K562 (cell line): ENCODE measurements around the gene DDIT3. TPM values are rescaled to one million over a fixed set of nuclear protein-coding genes. Genes with fewer than 3 reads are reported as not detected.

Source experiments
- CTBP1 ChIP-seq: fragments of 450-650 bp; IDR thresholded peaks from 2 replicates; pipeline ENCODE4 v1.6.1; 2016; ENCODE audit warnings: borderline replicate concordance
- FOXJ2 ChIP-seq: fragments of 200-800 bp; sonication (Bioruptor generic); IDR thresholded peaks from 2 replicates; pipeline ENCODE4 v1.6.1; 2016; ENCODE audit warnings: missing genetic modification characterization, missing compliant biosample characterization
- HMGXB4 ChIP-seq: sonication (generic); formaldehyde crosslinking; IDR thresholded peaks from 2 replicates; pipeline ENCODE4 v1.8.1; 2023; ENCODE audit warnings: mild to moderate bottlenecking, missing genetic modification reagents
- IRF2 ChIP-seq: sonication (generic); formaldehyde crosslinking; IDR thresholded peaks from 2 replicates; pipeline ENCODE4 v1.8.1; 2022; ENCODE audit warnings: mild to moderate bottlenecking, missing genetic modification reagents
- KDM1A ChIP-seq, 2 experiments: fragments of 450-650 bp; IDR thresholded peaks; 2 replicates each; pipeline ENCODE4 v1.6.1; 2016; ENCODE audit warnings: mild to moderate bottlenecking in 2 of 2
- KDM4B ChIP-seq, 2 experiments: fragments of 450-650 bp in 1 of 2; sonication (generic) in 1 of 2; IDR thresholded peaks; 2 replicates each; pipeline ENCODE4 v1.6.1; 2016 to 2017; ENCODE audit warnings: borderline replicate concordance in 2 of 2, antibody characterized with exemption in 1 of 2, low read depth in 1 of 2, mild to moderate bottlenecking in 1 of 2
- MAX ChIP-seq: sonication (generic); formaldehyde crosslinking; IDR thresholded peaks from 2 replicates; pipeline ENCODE4 v1.9.0; 2022; ENCODE audit warnings: mild to moderate bottlenecking, missing genetic modification reagents
- MAZ ChIP-seq, 2 experiments: fragments of 450-650 bp in 1 of 2; sonication (generic) in 1 of 2; formaldehyde crosslinking; IDR thresholded peaks in 1 of 2; conservative IDR thresholded peaks in 1 of 2; 2 replicates each; pipeline versions ENCODE4 v1.4.0 to v1.5.0; 2020; ENCODE audit warnings: mild to moderate bottlenecking in 1 of 2, missing genetic modification reagents in 1 of 2
- PHF21A ChIP-seq: fragments of 450-650 bp; IDR thresholded peaks from 2 replicates; pipeline ENCODE4 v1.6.1; 2017; ENCODE audit warnings: low read depth, borderline replicate concordance
- PHF8 ChIP-seq: fragments of 200-600 bp; sonication (generic); IDR thresholded peaks from 2 replicates; pipeline ENCODE4 v1.6.1; 2012; ENCODE audit warnings: mixed run types, mild to moderate bottlenecking, inconsistent platforms, low read length, moderate library complexity, borderline replicate concordance
- PPARD ChIP-seq: fragments of 250-450 bp; sonication (Bioruptor Pico); IDR thresholded peaks from 2 replicates; pipeline ENCODE4 v1.8.0; 2022; ENCODE audit warnings: inconsistent platforms, mild to moderate bottlenecking, moderate library complexity
- SMC3 ChIP-seq: conservative IDR thresholded peaks from 2 replicates; pipeline ENCODE4 v1.6.1; 2011; ENCODE audit warnings: low read depth, low read length, improper control_type of control experiment; ENCODE audit not compliant: insufficient read depth
- SNRNP70 ChIP-seq: fragments of 200-400 bp; formaldehyde crosslinking; optimal IDR thresholded peaks from 2 replicates; pipeline ENCODE3; 2017; ENCODE audit warnings: low read depth, low read length
- SRSF9 ChIP-seq: fragments of 200-400 bp; formaldehyde crosslinking; IDR thresholded peaks from 2 replicates; pipeline ENCODE4 v1.6.1; 2017; ENCODE audit warnings: low read depth, low read length, borderline replicate concordance
- TAF15 ChIP-seq: fragments of 200-400 bp; formaldehyde crosslinking; IDR thresholded peaks from 2 replicates; pipeline ENCODE4 v1.6.1; 2017; ENCODE audit warnings: mild to moderate bottlenecking, low read depth, low read length, moderate library complexity
- TAL1 ChIP-seq: fragments of 450-650 bp; IDR thresholded peaks from 2 replicates; pipeline ENCODE4 v1.6.1; 2016; ENCODE audit warnings: mild to moderate bottlenecking
- TBP ChIP-seq: optimal IDR thresholded peaks from 2 replicates; pipeline ENCODE3; 2011; ENCODE audit warnings: low read depth, low read length, improper control_type of control experiment
- ZBED1 ChIP-seq: IDR thresholded peaks from 2 replicates; pipeline ENCODE4 v1.6.1; 2014
- ZFPM2 ChIP-seq: fragments of 250-450 bp; sonication (Bioruptor Pico); IDR thresholded peaks from 2 replicates; pipeline ENCODE4 v1.5.1; 2022; ENCODE audit warnings: mild to moderate bottlenecking
- ZNF134 ChIP-seq: fragments of 250-450 bp; sonication (Bioruptor Pico); conservative IDR thresholded peaks from 2 replicates; pipeline ENCODE4 v1.4.0; 2020
- ZNF449 ChIP-seq: fragments of 250-450 bp; sonication (Bioruptor Pico); IDR thresholded peaks from 2 replicates; pipeline ENCODE4 v1.8.0; 2022; ENCODE audit warnings: moderate library complexity, mild to moderate bottlenecking, inconsistent platforms
- ZNF561 ChIP-seq: fragments of 450-650 bp; formaldehyde crosslinking; conservative IDR thresholded peaks from 2 replicates; pipeline ENCODE4 v1.4.0; 2020; ENCODE audit warnings: mild to moderate bottlenecking, moderate library complexity
- ZSCAN29 ChIP-seq: fragments of 450-650 bp; IDR thresholded peaks from 2 replicates; pipeline ENCODE4 v1.6.1; 2017
- polyA plus RNA-seq, 8 experiments: library from polyadenylated mRNA; depleted of rRNA in 4 of 8; stranded (reverse) in 5 of 8; unstranded in 3 of 8; fragments of >200 nt; fragmentation: Nextera tagmentation in 2 of 8; fragmentation: Illumina TruSeq in 1 of 8; extraction: Ambion mirVana in 2 of 8; extraction: Trizol in 1 of 8; gene quantifications; 2 replicates each; pipeline versions ENCODE4 v1.2.1 to v1.2.3, GENCODE V29; 2011 to 2014; ENCODE audit warnings: inconsistent platforms in 1 of 8, missing spikeins in 1 of 8
- total RNA-seq, 7 experiments: library from RNA; depleted of rRNA in 6 of 7; stranded (reverse); fragments of >200 nt in 6 of 7; fragmentation: Illumina TruSeq in 2 of 7; extraction: Trizol in 2 of 7; gene quantifications; 2 replicates each; pipeline versions ENCODE4 v1.2.1 to v1.2.3, GENCODE V29; 2011 to 2021; ENCODE audit warnings: low replicate concordance in 1 of 7

Gene DDIT3
- total and polyA plus RNA-seq, 9 of the 15 experiments (the other 6 are each of a cell fraction or from before 2014, with no cell fraction given): 59.1 to 272 (median 89.9) TPM

- no peak for TF ChIP-seq SNRNP70
- no peak for TF ChIP-seq HMGXB4 (CRISPR knock-in tag)
- TF ChIP-seq PHF21A: no peak
- TF ChIP-seq IRF2 (CRISPR knock-in tag): no peak
- TF ChIP-seq FOXJ2 (tag): peak; percentile 46
- TF ChIP-seq KDM4B (IDR thresholded peaks at IDR 0.05; ENCODE audit: borderline replicate concordance in 2 of 2, low read depth in 1 of 2): peak in 1 of 2 experiments; percentile 88; a peak in 2 of 4 replicates
- TF ChIP-seq ZSCAN29: no peak
- TF ChIP-seq TBP: peak; percentile 68
- peak; percentile 100 for TF ChIP-seq ZBED1
- TF ChIP-seq ZNF134 (CRISPR knock-in tag): peak; percentile 44
- TF ChIP-seq KDM1A (IDR thresholded peaks at IDR 0.05): 0 out of 4 replicates have a peak, but pooled peaks of 1 of the 2 experiments have one; percentile 11
- TF ChIP-seq MAZ (CRISPR knock-in tag; conservative IDR thresholded peaks at IDR 0.05 in 1 of 2, IDR thresholded peaks at IDR 0.05 in 1 of 2): peak; percentile 95 to 97
- no peak for TF ChIP-seq PPARD (CRISPR knock-in tag)
- peak; percentile 71; the same call in 1 of the 2 replicates for TF ChIP-seq ZNF449 (CRISPR knock-in tag)
- TF ChIP-seq CTBP1: peak; percentile 77
- peak; percentile 77 for TF ChIP-seq MAX (CRISPR knock-in tag)
- 0 out of 2 replicates have a peak, but pooled peaks have one; percentile 31 for TF ChIP-seq TAL1
- no peak for TF ChIP-seq TAF15
- TF ChIP-seq SMC3: no peak
- no peak for TF ChIP-seq SRSF9
- no peak for TF ChIP-seq ZNF561 (CRISPR knock-in tag)
- peak; percentile 37; the same call in 1 of the 2 replicates for TF ChIP-seq PHF8
- no peak for TF ChIP-seq ZFPM2 (CRISPR knock-in tag)
These were observed 1.9 kb upstream of the DDIT3 start, which contains the start of gene MBD6 (continued) for GRCh38 chr12:57522011-57522886.
